GM18861 (cell line): Measurements from ENCODE around the gene CCDC148.

ENCODE experiments used
- ATAC-seq: cut with Tn5 transposase; IDR thresholded peaks from one replicate; pipeline ENCODE4 v1.9.1; 2021; ENCODE audit not compliant: unreplicated experiment

CCDC148 gene

DNA sequence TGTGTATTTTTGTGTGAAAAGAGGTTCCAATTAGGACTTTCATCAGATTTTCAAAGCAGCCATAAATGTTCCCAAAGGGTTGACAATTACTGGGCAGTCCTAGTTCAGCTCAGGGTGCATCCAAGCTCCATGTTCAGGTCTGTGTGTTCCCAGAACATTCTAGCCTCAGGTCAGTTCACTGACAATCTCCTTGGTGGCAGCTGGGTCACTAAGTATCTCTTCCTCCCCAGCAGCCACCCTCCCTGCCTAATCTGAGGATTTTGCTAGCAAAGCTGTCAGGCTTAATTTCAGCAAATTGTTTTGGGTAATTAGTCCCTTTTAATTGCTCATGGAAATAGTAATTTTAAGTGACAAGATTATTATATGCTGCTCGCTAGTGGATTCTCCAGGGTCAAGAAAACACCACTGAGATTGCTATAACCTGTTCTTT, 325.1 kb downstream of the CCDC148 start:
- no peak for ATAC-seq

DNA sequence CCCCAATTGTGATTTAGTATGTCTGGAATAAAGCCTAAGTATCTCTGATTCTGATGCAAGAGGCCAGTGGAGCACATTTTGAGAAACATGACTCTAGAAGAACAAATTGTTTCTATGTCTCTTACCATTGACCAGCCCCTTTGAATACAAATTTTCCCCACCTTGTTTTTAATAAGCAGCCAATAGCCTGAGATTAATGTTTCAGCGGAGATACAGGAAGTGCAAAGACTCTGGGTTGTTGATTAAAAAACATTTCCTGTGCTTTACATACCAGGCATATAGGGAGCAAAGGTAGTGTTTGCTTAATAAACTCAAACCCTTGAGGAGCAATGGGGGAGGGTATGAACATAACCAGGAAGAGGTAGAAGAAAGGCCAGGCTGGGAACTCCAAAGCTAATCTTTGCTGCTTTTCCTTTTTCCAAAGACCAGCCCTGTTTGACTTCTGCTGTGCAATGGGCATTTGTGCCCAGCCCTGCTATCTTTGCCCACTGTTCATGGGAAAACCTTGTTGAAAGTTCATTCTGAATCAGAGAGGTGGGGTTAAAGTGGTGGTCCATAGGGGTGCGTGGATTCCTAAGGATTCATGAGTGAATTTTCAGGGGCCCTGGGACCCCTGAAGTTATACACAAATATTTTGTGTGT, 325.6 kb downstream of the CCDC148 start:
- ATAC-seq = no peak

GRCh38 chr2:158129037-158129436, 327.5 kb downstream of the CCDC148 start:
- no peak for ATAC-seq

DNA sequence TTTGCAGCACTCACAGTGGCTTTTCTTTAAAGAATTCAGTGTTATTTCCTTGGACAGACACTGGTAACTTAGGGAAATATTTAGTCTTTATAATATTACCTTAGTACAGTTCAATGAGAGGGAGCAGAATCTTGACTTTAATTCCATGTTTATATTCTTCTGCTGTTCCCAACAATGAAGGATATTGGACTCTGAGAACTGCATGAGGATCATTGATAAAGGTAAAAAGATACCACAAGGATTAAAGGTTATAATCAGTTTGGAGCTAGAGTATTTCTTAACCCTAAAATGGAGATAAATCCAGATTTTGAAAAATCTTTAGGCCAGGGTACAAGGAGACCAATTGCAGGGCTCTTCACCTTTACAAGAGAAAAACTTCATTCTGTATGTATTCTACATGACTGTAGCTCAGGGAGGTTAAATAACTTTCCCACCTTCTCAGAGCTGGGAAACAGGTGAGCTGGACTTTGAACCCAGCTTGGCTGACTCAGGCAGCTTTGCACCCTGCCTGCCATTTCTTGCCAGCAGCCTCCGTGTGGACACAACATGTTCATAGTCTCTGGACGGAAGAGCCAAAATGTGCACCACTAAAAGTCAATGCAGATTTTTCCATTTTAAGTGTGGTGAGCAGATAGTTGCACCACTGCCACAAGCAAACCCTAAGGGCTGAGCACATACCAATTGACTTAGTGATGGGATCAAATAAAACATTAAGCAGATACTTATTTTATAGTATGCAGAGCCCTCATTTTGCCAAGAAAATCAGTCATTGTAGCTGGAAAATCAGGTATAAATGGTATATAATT, 328.2 kb downstream of the CCDC148 start:
- ATAC-seq = no peak

GRCh38 chr2:158127380-158127804, 329.2 kb downstream of the CCDC148 start:
- ATAC-seq = no peak

GRCh38 chr2:158125756-158126498, 330.6 kb downstream of the CCDC148 start:
- no peak for ATAC-seq

GRCh38 chr2:158124896-158125295, 331.7 kb downstream of the CCDC148 start:
- no peak for ATAC-seq
